HUES48 (cell line): ENCODE measurements around the gene SLC41A1.
A peak's percentile ranks its signal among the peaks of the same experiment; 100 is the strongest.

Experiments
- H3K27ac ChIP-seq: one replicate; pipeline ENCODE4 v1.7.0; 2013; ENCODE audit warnings: low read depth, low read length, inconsistent platforms
- H3K27me3 ChIP-seq: 2 replicates; pipeline ENCODE4 v1.6.1; 2013; ENCODE audit warnings: mild to moderate bottlenecking, low read length; ENCODE audit not compliant: control insufficient read depth, insufficient read depth
- H3K36me3 ChIP-seq: 2 replicates; pipeline ENCODE4 v1.6.1; 2013; ENCODE audit warnings: low read length; ENCODE audit not compliant: control insufficient read depth, insufficient read depth
- H3K4me1 ChIP-seq: 2 replicates; pipeline ENCODE4 v1.6.1; 2013; ENCODE audit warnings: mild to moderate bottlenecking, low read length; ENCODE audit not compliant: control insufficient read depth, insufficient read depth
- H3K4me3 ChIP-seq: 2 replicates; pipeline ENCODE4 v1.5.1; 2013; ENCODE audit warnings: mild to moderate bottlenecking, low read depth, low read length
- H3K9ac ChIP-seq: 2 replicates; pipeline ENCODE4 v1.6.1; 2013; ENCODE audit warnings: mild to moderate bottlenecking, low read depth, low read length, moderate library complexity
- H3K9me3 ChIP-seq: 2 replicates; pipeline ENCODE4 v1.6.1; 2013; ENCODE audit warnings: low read length; ENCODE audit not compliant: control insufficient read depth, insufficient read depth

Gene SLC41A1

GRCh38 chr1:205817364-205817763 is 4.4 kb upstream of the SLC41A1 start:
- peaks cover 11% of the 10 kb centered on the region for H3K4me1 ChIP-seq

GRCh38 chr1:205813755-205814058 is 709 bp upstream of the SLC41A1 start:
- H3K4me3 ChIP-seq, result peak overlapping the region; percentile 85
- peak overlapping the region; percentile 55; the same call in 1 of the 2 replicates for H3K9ac ChIP-seq
- H3K9me3 ChIP-seq, result no peaks in the 10 kb centered on the region
- H3K36me3 ChIP-seq, result peaks cover 19% of the 10 kb centered on the region
- H3K27ac ChIP-seq, result peak overlapping the region; percentile 69
- H3K4me1 ChIP-seq, result peaks cover 27% of the 10 kb centered on the region
- peaks cover 12% of the 10 kb centered on the region for H3K27me3 ChIP-seq

More at GRCh38 chr1:205817364-205817763, 4.4 kb upstream of the SLC41A1 start:
- Histone ChIP-seq H3K9me3 (no peaks in the 10 kb centered on the region), H3K27ac (no peak overlapping the region), H3K36me3 (no peaks in the 10 kb centered on the region), H3K9ac (no peak overlapping the region), H3K27me3 (peaks cover 12% of the 10 kb centered on the region), H3K4me3 (no peak overlapping the region)

- Histone ChIP-seq H3K36me3 (peaks cover 21% of the 10 kb centered on the region), H3K4me3 (peak overlapping the region; percentile 85), H3K27me3 (peaks cover 12% of the 10 kb centered on the region), H3K4me1 (peaks cover 23% of the 10 kb centered on the region), H3K27ac (peak overlapping the region; percentile 45), H3K9me3 (no peaks in the 10 kb centered on the region), H3K9ac (0 out of 2 replicates have a peak overlapping the region, but pooled peaks have one; percentile 51)
Observed at GRCh38 chr1:205812271-205812877, 624 bp downstream of the SLC41A1 start.

- H3K36me3 ChIP-seq, result peaks cover 21% of the 10 kb centered on the region
- no peak overlapping the region for H3K9ac ChIP-seq
- H3K27ac ChIP-seq, result no peak overlapping the region
- H3K4me1 ChIP-seq, result peaks cover 23% of the 10 kb centered on the region
- no peaks in the 10 kb centered on the region for H3K9me3 ChIP-seq
- peak overlapping the region; percentile 85 for H3K4me3 ChIP-seq
- H3K27me3 ChIP-seq, result peaks cover 12% of the 10 kb centered on the region
Observed at GRCh38 chr1:205811660-205812059, 1.3 kb downstream of the SLC41A1 start.

GRCh38 chr1:205810448-205811157 is 2.4 kb downstream of the SLC41A1 start:
- H3K36me3 ChIP-seq, result peaks cover 22% of the 10 kb centered on the region
- H3K4me1 ChIP-seq, result peaks cover 23% of the 10 kb centered on the region
- no peak overlapping the region for H3K4me3 ChIP-seq
- H3K27ac ChIP-seq, result no peak overlapping the region
- no peaks in the 10 kb centered on the region for H3K9me3 ChIP-seq
- H3K9ac ChIP-seq, result no peak overlapping the region
- peaks cover 12% of the 10 kb centered on the region for H3K27me3 ChIP-seq

- Histone ChIP-seq H3K27me3 (peaks cover 11% of the 10 kb centered on the region), H3K4me1 (peaks cover 23% of the 10 kb centered on the region), H3K27ac (no peak overlapping the region), H3K4me3 (no peak overlapping the region), H3K9ac (no peak overlapping the region), H3K9me3 (no peaks in the 10 kb centered on the region), H3K36me3 (peaks cover 24% of the 10 kb centered on the region)
Observed at GRCh38 chr1:205809942-205810345, 3.1 kb downstream of the SLC41A1 start.

GRCh38 chr1:205809469-205809868 is 3.5 kb downstream of the SLC41A1 start:
- peaks cover 23% of the 10 kb centered on the region for H3K4me1 ChIP-seq

GRCh38 chr1:205805082-205805711 is 7.8 kb downstream of the SLC41A1 start:
- H3K9ac ChIP-seq, result no peak overlapping the region
- H3K9me3 ChIP-seq, result no peaks in the 10 kb centered on the region
- no peak overlapping the region for H3K27ac ChIP-seq
- no peak overlapping the region for H3K4me3 ChIP-seq
- H3K4me1 ChIP-seq, result no peaks in the 10 kb centered on the region
- peaks cover 19% of the 10 kb centered on the region for H3K36me3 ChIP-seq
- no peaks in the 10 kb centered on the region for H3K27me3 ChIP-seq

More at GRCh38 chr1:205809469-205809868, 3.5 kb downstream of the SLC41A1 start:
- peaks cover 24% of the 10 kb centered on the region for H3K36me3 ChIP-seq
- H3K9ac ChIP-seq, result no peak overlapping the region
- no peak overlapping the region for H3K27ac ChIP-seq
- peaks cover 7% of the 10 kb centered on the region for H3K27me3 ChIP-seq
- H3K9me3 ChIP-seq, result no peaks in the 10 kb centered on the region
- H3K4me3 ChIP-seq, result no peak overlapping the region

- H3K27ac ChIP-seq, result no peak overlapping the region
- H3K9ac ChIP-seq, result no peak overlapping the region
- H3K4me1 ChIP-seq, result no peaks in the 10 kb centered on the region
- no peak overlapping the region for H3K4me3 ChIP-seq
- peaks cover 19% of the 10 kb centered on the region; the same call in 1 of the 2 replicates for H3K36me3 ChIP-seq
- no peaks in the 10 kb centered on the region for H3K9me3 ChIP-seq
- H3K27me3 ChIP-seq, result no peaks in the 10 kb centered on the region
Observed at GRCh38 chr1:205804605-205805004, 8.4 kb downstream of the SLC41A1 start.

GRCh38 chr1:205803986-205804385 is 9.0 kb downstream of the SLC41A1 start:
- H3K36me3 ChIP-seq, result peaks cover 20% of the 10 kb centered on the region
- H3K9me3 ChIP-seq, result no peaks in the 10 kb centered on the region
- H3K9ac ChIP-seq, result no peak overlapping the region
- H3K4me1 ChIP-seq, result no peaks in the 10 kb centered on the region
- no peak overlapping the region for H3K4me3 ChIP-seq
- H3K27ac ChIP-seq, result no peak overlapping the region
- H3K27me3 ChIP-seq, result no peaks in the 10 kb centered on the region

- H3K27ac ChIP-seq, result no peak overlapping the region
- no peak overlapping the region for H3K4me3 ChIP-seq
- H3K9me3 ChIP-seq, result no peaks in the 10 kb centered on the region
- no peak overlapping the region for H3K9ac ChIP-seq
- H3K36me3 ChIP-seq, result peaks cover 35% of the 10 kb centered on the region
- no peaks in the 10 kb centered on the region for H3K27me3 ChIP-seq
- H3K4me1 ChIP-seq, result no peaks in the 10 kb centered on the region
Observed at GRCh38 chr1:205802060-205802459, 10.9 kb downstream of the SLC41A1 start.
